Measurements from ENCODE around the gene KANK3.
"Not testable (repeated sequence)": the region's sequence is repeated elsewhere in the genome, so short reads cannot be mapped to it uniquely, and the experiment has no call there.

KANK3 gene

GRCh38 chr19:8314981-8315640, 28.0 kb downstream of the KANK3 start:
- DNase-seq = not testable (repeated sequence)

GRCh38 chr19:8311461-8312260, 31.4 kb downstream of the KANK3 start:
- DNase-seq = no peak

DNA sequence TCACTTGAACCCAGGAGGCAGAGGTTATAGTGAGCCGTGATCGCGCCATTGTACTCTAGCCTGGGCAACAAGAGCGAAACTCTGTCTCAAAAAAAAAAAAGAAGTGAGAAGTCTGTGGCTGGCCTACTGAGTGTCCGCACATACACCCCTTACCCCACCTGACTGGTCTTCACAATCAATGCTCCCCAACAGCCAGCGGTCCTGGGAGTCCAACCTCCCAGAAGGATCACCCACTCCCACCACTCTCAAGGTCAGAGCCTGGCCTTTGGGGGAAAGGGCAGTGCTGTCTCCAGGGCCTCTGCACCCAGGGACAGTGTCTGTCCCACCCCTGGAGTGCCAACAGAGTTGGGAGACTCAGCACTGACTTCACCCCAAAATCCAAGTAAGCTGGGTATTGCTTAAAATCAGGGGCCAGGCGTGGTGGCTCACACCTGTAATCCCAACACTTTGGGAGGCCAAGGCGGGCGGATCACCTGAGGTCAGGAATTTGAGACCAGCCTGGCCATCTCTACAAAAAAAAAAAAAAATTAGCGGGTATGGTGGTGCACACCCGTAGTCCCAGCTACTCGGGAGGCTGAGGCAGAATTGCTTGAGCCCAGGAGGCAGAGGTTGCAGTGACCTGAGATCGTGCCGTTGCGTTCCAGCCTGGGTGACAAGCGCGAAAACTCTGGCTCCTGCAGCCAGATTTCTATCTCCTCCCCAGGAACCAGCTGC, 32.6 kb downstream of the KANK3 start:
- DNase-seq = no peak

GRCh38 chr19:8308891-8309291, 34.2 kb downstream of the KANK3 start:
- DNase-seq = no peak

DNA sequence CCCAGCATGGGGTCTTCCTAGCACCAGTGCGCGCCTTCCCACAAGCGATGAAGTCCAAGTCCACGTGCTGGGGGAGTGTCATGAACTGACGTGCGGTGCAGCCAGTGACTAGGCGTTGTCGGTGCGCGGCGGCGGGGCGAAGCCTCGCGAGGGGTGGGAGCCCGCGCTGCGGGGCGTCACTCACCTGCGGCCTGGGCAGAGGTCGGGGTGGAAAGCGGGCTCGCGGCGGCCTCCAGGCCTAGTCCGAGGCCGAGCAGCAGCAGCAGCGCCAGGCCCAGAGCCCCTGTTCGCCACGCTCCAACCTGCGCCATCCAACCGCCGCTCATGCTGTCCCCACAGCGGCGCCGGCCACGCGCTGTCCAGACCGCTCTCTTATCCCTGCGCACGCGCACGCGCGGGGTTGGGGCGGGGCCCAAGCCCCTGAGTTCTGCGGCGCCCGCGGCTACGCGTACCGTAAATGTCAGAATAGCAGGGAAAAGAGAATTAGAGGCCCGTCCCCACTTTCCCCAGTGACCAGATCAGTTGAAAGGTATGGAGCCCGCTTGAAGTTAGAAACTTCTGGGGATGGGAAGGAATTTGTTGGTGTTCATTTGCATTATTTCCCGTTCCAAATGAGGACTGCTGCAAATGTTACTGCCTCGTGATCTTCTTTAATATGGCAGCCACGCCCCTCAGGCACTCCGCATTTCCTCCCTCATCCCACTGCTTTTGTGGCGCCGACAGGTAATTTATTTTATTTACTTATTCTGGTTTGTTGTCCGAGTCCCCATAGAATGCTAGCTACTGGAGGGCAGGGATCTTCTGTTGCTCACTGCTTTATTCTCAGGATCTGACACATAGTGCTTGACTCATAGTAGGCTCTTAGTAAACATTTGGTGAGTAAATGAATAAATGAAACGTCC, 34.8 kb downstream of the KANK3 start, which contains the start of gene CD320:
Gene CD320, minus strand, starts transcription at position 394 of the 902 bp plus-strand sequence. Its CDS starts 68 bp downstream, at position 326.
- DNase-seq = peak; percentile 90

DNA sequence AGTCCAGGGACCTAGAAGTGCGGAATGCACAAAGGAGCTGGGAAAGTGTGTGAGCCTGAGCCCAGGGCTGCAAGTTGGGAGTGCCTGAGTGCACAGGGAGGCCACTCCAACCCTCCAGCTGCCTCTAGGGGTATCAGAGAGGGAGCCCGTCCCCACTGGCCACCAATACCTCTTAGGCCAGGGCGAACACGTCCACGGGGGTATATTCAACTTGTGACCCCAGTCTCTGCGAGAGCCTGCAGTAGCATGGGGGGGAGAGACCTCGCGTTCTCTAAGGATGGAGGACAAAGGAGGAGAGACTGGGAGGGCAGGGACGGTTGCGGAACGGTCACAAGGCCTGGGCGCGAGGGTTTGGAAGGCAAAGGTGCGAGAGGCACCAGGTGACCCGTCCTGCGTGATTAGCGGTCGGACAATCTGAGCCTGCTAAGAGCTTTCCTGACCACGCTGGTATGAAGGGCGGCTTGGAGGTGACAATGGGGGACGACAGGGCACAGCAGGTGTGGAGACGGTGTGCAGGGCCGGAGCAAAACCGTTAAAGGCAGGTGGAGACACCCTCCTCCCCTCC, 35.6 kb downstream of the KANK3 start:
- DNase-seq = no peak

- no peak for DNase-seq
Measured at GRCh38 chr19:8306235-8307054, 36.6 kb downstream of the KANK3 start.

- DNase-seq = no peak
Measured at GRCh38 chr19:8305798-8306197, 37.3 kb downstream of the KANK3 start.

GRCh38 chr19:8304841-8305621, 38.0 kb downstream of the KANK3 start:
- DNase-seq = no peak

DNA sequence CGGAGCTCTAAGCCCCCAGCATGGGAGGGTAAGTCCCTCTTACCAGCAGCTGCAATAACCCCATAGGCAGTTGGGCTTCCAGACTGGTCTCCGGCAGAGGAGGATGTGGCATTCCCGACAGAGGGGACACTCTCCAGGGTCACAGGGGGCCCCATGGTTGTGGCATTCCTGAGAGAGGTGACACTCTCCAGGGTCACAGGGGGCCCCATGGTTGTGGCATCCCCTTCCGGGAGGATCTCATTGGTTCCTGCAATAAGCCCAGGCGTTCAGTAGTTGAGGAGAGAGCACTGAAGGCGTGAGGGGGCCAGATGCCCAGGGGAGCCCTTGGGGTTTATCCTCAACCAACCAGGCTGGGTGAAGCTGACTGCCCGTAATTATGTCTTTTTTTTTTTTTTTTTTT, 40.3 kb downstream of the KANK3 start:
- no peak for DNase-seq

- no peak for DNase-seq
Measured at GRCh38 chr19:8302357-8302691, 40.7 kb downstream of the KANK3 start.

DNA sequence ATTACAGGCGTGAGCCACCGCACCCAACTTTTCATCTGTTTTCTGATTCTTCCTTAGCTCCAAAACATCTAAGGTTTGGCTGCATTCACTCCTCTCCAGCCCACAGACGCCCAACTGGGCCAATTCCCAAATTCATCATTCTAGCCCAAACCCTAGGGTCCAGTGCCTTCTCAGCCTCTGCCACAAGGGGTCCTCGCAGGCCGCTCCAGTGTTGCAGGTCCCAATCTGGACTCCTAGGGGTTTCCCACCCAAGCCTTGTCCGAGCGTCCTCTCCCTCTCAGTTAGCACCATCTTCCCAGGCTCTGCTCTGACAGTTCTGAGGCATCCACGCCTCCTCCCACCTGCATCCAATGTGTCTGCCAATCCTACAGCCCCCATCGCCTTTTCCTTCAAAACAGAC, 51.7 kb downstream of the KANK3 start:
- DNase-seq = not testable (repeated sequence)

- not testable (repeated sequence) for DNase-seq
Measured at GRCh38 chr19:8276508-8276907, 66.6 kb downstream of the KANK3 start.
